HG03060 (cell line): ENCODE data around the gene SLC66A3.

Experiments used
- ATAC-seq: cut with Tn5 transposase; IDR thresholded peaks from one replicate; pipeline ENCODE4 v1.9.1; 2021; ENCODE audit warnings: low read depth, moderate number of reproducible peaks; ENCODE audit not compliant: unreplicated experiment

The SLC66A3 gene

GRCh38 chr2:11208083-11208482 is 52.8 kb downstream of the SLC66A3 start:
- no peak for ATAC-seq

- no peak for ATAC-seq
Measured at GRCh38 chr2:11212645-11213044, 57.4 kb downstream of the SLC66A3 start.

GRCh38 chr2:11213090-11213638 is 57.9 kb downstream of the SLC66A3 start:
- no peak for ATAC-seq

GRCh38 chr2:11213975-11214374 is 58.7 kb downstream of the SLC66A3 start:
- no peak for ATAC-seq

- ATAC-seq, result no peak
Measured at GRCh38 chr2:11214770-11215169, 59.5 kb downstream of the SLC66A3 start.

GRCh38 chr2:11215407-11215806 is 60.1 kb downstream of the SLC66A3 start:
- ATAC-seq, result no peak

- no peak for ATAC-seq
Measured at GRCh38 chr2:11220445-11220844, 65.2 kb downstream of the SLC66A3 start.

- ATAC-seq, result no peak
Measured at GRCh38 chr2:11222845-11223244, 67.6 kb downstream of the SLC66A3 start.

- no peak for ATAC-seq
Measured at GRCh38 chr2:11224887-11225286, 69.6 kb downstream of the SLC66A3 start.

GRCh38 chr2:11227595-11227994 is 72.3 kb downstream of the SLC66A3 start:
- no peak for ATAC-seq
